Iris pigment epithelial cell (primary cell): ENCODE results near the gene NOP16.
"Not testable (repeated sequence)": the region's sequence is repeated elsewhere in the genome, so short reads cannot be mapped to it uniquely, and the experiment has no call there.

Experiments
- DNase-seq: peaks from one replicate; pipeline ENCODE4 v3.0.0-alpha.2; 2011; ENCODE audit warnings: low read depth

NOP16 gene

DNA sequence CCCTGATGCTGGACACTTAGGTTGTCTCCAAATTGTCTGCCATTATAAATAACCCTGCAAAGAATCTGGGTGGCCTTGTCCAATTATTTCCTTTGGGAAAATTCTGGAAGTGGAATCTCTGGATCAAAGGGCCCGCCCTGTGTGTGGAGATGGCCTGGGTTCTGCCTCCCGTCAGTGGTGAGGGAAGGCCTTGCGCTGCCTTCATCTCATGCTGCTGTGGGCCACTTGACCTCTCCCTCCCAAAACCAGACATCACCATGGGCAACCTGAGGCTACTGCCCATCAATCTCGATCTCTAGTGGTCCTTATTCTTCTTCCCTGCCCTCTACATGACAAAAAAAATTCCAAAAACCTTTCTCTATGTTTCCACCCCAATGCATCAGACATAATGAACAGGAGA is 21.4 kb upstream of the NOP16 start:
- no peak for DNase-seq

DNA sequence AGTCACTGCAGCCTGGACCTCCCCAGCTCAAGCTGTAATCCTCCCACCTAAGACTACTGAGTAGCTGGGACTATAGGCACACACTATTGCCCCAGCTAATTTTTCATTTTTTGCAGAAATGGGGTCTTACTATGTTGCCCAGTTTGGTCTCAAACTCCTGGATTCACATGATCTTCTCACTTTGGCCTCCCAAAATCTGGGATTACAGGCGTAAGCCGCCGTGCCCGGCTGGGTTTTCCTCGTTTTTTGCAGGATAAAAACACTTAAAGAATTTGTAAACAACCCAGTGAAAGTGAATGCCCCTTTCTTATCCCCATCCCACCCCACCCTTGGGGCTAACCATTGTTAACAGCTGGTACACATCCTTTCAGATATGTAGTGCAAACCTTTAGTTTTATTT is 20.2 kb upstream of the NOP16 start:
- DNase-seq, result no peak

DNA sequence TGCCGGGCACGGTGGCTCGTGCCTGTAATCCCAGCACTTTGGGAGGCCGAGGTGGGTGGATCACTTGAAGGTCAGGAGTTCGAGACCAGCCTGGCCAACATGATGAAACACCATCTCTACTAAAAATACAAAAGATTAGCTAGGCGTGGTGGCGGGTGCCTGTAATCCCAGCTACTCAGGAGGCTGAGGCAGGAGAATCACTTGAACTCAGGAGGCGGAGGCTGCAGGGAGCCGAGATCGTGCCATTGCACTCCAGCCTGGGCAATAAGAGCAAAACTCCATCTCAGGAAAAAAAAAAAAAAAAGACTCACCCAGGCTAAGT is 19.8 kb upstream of the NOP16 start:
- DNase-seq, result not testable (repeated sequence)

DNA sequence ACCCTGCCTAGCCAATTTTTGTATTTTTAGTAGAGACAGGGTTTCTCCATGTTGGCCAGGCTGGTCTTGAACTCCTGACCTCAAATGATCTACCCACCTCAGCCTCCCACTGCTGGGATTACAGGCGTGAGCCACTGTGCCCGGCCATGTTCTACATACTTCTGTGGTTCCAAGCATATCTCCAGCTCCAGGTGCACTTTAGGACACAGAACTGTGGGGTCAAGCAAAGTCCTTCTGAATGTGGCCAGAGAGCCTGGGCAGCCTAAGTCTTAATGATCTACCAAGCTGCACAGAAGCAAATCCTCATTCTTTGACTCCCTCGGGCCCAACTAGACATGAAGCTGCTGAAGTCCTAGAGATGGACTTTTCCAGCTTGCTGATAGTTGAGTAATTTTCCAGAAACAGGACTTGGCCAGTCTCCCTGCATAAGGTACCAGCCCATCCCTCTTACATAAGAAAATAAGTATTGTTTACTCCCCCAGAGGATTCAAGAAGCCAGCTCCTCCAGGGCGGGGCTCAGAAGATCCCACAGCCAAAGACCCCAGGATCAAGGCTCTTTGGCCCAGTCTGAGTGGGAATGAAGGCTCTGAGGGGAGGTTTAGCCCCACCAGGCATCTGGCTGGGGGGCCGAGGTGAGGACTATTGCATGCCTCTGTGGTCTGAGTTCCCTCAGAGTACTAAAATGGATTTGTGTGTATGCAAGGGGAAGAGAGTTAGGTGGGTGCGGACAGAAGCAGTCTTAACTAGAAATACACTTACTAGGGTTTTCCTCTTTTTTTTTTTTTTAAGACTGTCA is 19.3 kb upstream of the NOP16 start:
- DNase-seq, result no peak

DNA sequence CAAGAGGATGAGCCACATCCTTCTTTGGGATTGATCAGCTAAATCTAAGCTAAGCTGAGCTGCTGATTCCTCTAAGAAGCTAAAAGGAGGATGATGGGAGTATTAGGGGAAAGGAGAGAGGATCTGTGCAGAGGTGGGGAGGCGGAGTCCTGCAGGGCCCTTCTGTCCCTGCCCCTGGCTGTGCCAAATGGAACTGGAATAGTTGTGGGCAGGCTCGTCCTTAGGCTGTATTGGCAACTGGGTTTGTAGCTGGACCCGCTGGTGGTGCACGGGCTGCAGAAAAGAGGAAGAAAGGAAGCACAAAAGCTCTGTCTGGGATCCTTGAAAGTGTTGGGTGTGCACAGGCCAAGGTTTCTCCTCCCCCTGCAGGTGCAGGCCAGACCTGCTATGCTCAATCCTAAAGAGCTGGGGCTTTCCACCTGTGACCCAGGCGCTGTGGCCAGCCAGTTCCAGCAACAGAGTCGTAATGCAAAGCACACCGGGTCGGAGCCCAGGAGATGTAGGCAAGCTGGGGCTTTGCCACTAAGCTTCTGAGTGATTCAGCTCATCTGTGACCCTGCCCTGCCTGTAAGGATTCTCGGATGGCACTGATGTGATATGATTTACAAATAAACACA is 18.1 kb upstream of the NOP16 start:
- DNase-seq, result no peak

DNA sequence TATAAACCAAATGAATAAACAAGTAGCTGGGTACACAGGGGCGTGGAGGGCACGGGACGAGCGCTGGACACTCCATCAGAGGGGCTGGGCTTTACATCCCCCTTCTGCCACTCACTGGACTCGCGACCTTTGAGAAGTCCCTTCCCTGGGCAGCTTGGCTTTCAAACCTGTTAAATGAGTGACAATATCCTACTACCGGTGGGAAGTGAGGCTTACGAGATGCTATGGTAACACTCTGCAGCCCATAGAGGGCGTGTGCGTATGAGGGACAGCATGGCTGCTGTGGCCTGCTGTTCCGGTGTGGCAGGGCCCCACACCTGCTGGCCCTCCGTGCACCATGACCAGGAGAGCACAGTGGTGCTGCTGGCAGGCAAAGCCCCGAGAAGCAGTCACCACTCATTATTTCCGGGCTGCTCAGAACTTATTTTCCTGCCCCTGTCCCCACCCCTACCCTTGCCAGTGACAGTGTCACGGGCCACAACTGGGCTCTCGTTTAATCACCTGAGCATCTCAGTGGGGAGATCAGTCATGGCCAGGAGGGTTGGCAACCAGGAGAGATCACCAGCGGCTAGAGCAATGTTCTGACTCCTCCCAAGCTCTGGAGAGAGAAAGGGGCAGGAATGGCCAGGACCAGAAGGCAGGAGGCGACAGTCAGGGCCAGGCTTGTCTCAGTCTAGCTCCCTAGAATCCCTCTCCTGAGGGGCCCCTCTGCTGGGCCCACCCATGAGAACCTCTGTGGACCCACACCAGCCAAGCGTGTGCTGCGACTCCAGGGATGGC is 17.4 kb upstream of the NOP16 start:
- DNase-seq, result no peak

DNA sequence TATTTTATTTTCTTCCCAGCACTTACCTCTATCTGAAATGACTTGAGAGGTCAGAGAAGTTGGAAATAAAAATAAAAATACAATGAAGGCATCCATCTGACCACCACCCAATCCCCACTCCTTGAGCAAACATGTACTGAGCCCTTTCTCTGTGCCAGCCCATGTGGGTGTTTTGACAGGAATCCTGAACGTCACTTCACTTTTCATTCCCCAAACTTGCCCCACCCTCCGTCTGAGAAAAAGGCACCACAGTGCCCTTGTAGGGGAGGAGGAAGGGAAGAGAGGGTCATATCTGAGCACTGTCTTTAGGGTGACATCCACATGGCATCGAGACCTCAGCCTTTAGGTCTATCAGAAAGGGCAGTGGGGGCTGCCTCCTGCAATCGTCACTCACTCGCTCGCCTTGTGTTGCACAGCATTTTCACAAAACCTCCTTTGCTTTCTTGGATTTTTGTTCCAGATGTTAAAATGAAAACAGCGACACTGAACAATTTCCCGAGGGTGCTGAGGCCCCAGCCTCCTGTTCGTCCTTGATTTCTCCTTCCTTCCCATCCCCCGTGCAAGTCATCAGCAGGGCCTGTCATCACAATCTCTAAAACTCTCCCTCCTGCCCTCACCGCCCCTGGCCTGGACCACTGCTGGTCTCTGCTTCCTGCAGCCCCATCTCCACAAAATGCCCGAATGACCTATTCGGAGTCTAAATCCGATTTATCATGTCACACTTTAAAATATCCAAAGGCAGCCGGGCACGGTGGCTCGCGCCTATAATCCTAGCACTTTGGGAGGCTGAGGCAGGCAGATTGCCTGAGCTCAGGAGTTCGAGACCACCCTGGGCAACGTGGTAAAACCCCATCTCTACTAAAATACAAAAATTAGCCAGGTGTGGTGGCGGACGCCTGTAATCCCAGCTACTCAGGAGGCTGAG is 13.1 kb upstream of the NOP16 start:
- no peak for DNase-seq

DNA sequence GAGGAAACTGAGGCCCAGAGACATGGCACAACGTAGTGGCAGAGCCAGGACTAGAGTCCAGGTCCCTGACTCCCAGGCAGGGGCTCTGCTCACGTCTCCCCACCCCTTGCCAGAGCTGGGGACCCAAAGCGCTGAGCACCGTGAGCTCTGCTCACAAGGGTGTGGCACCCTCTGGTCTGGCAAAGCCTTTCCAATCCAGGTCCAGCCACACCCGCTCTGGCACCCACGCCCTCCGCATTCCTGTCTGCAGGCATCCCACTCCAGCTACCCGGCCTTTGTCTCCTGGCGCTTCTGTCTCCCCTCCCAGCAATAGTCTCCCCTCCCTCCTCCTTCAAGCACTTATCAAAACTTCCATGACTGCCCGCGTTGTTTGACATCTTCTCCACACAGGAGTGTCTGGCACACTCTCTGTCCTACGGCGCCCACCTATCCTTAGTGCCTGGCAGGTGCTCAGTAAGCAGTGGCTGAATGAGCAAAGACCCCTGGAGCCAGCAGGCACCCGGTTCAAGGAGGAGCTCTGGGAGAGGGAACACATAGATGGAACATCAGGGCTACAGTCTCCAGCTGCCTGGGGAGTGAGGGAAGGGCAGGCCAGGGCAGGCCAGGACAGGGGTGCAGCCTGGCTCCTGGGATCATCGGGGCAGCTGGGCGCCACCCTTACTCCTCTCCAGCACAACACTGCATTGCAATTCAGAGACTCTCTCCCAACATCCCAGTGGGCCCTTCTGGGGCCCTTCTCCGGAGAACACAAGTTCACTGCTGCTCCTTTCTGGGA is 12.2 kb upstream of the NOP16 start:
- no peak for DNase-seq

DNA sequence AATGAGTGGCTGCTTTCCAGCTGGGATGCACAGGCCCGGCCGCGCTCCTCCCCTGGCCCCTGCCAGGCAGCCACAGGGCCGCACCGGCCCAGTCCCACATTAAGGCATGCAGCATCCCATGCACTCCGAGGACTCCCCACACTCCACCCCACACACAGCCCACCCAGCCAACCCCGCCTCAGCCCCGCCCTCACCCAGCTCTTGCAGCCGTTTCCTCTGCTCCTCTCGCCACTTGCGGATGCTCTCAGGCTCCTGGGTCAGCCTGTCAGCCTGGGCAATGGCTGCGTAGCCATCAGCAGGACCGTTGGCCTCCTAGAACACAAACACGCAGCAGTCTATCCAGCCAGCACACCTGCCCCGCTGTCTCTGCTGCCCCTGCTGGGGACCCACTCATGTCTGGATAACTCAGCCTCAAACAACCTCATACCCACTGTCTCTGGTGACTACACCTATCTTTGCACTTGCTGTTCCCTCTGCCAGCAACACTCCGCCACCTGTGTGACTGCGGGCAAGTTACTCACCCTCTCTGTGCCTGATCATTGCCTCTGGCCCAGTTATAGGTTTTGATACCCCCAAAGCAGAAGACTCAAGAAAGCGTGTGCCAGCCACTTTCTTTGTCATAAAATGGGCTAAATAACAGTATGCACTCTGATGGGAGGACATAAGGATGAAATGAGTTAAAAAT is 9.5 kb upstream of the NOP16 start:
- no peak for DNase-seq

DNA sequence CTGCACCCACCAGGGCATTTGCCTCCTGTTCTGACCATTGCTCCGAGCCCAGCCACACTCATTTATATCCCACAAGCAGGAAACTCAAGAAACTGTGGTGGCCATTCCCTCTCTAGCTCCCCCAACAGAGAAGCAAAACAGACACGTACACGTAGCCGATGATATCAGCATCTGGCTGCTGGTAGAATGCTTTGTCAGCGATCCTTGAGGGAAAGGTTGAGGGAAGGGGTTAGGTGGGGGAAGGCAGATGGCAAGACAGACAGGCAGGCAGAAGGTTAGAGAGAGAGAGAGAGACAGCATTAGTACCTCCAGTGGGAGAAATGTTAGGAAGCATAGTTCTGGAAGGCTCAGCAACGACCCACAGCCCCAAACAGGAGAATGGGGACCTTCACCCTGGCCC is 7.9 kb upstream of the NOP16 start:
- peak; percentile 35 for DNase-seq

DNA sequence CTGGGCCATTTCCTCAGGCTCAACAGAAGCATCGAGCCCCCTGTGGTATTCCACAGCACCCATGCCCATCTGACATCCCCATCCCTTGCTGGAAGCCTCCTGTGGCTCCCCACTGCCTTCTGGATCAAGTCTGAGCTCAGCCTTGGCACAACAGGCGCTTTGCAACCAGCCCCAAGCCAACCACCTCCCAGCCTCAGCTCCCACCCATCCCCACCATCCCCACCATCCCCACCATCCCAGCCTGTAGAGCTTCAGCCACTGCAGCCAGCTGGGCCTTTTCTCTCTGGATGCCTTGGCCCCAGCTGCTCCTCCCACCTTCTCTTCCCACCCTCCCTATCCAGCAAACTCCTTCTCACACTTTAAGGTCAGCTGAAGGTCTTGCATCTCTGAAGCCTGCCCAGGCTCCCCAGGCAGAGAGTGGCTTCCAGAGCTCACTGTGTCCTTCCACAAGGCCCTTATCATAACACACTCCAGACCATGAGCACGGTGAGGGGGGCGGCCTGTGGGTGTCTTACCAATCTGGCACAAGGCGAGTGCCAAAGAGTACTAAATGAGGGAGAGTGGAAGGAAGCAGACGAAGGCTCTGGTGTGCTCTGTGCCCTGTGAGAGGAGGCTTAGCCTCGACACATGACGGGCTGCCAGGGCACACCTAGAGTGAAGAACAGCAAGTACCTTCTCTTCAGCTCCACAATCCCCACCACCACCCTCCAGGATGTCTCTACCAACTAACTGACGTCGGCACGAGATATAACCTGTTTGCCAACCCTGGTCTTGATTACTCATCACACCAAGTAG is 6.7 kb upstream of the NOP16 start:
- DNase-seq, result no peak

DNA sequence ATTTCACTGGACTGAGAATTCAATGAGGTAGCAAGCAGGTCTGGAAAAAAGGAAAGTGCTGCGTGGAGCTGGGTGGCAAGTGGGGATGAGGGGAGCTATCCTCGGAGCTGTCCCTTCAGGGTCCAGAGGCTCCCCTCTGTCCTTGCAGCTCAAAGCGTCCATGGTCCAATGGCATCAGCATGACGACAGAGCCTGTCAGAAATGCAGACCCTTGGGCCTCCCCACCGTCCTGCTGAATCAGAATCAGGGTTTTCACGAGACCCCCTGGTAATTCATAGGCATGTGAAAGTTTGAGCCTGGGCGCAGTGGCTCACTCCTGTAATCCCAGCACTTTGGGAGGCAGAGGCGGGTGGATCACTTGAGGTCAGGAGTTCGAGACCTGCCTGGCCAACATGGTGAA is 5.7 kb upstream of the NOP16 start:
- no peak for DNase-seq

DNA sequence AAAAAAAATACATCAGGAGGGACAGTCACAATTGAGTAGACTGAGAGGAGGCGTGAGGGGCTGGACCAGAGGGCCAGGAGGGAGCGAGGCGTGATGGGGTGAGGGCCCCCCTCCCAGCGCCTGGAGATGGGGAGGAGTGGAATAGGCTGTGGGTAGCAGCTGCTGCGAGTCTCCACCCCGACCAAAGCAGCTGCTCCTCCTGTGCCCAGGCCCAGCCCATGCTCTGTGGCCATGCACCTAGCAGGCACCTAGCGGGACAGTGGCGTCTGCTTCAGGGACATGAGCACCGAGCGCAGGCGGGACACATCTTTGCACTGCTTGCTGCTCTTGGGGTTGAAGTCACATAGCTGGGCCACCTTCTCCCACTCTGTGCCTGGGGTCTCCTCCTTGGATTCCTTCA is 4.1 kb upstream of the NOP16 start:
- no peak for DNase-seq

DNA sequence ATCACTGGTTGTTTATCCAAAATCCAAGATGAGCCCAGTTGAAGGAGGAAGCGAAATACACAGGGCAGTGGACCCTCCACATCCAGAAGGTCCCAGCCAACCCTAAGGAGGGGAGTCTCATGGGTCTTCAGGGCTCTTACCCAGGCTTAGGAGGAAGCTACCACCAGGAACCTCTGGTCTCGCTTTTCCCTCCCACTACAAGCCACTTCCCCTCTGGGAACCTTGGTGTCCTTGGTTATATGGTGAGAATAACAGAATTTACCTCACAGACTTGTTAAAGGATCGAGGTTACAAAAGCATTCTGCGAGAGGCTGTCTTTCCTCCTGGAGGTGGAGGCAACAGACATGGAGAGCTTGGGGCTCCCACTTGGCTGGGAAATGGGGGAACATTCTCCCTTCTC is 3.6 kb upstream of the NOP16 start:
- DNase-seq, result no peak

DNA sequence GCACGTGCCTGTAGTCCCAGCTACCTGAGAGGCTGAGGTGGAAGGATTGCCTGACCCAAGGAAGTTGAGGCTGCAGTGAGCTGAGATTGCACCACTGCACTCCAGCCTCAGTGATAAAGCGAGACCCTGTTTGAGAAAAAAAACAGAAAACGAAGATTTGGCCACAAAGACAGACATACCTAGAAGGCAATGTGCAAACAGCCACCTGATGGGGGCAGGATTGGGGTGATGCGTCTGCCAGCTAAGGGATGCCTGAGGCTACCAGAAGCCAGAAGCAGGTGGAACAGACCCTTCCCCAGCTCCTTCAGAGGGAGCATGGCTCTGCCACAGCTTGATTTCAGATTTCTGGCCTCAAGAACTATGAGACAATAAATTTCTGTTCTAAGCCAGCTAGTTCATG is 3.1 kb upstream of the NOP16 start:
- DNase-seq, result no peak

DNA sequence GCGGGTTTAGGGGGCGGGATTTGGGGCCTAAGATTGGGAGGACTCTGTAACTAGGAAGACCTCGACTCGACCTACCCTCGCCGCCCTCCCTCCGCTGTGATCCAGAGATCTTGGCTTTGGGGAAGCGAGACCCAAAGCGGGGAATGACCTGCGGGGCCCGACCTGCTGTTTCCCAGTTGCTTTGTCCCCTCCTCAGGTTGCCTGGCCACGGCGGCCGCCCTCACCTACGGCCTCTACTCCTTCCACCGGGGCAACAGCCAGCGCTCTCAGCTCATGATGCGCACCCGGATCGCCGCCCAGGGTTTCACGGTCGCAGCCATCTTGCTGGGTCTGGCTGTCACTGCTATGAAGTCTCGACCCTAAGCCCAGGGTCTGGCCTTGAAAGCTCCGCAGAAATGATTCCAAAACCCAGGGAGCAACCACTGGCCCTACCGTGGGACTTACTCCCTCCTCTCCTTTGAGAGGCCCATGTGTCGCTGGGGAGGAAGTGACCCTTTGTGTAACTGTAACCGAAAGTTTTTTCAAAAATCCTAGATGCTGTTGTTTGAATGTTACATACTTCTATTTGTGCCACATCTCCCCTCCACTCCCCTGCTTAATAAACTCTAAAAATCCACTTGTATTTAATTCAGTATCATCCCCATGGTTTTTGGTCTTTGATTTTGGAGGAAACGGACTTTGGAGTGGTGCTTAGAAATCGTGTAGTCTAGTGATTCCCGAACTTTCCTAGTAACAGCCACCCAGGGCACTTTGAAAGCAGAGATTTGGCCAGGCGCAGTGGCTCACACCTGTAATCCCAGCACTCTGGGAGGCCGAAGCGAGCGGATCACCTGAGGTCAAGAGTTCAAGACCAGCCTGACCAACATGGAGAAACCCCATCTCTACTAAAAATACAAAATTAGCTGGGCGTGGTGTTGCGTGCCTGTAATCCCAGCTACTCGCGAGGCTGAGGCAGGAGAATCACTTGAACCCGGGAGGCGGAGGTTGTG is 1.0 kb upstream of the NOP16 start:
- no peak for DNase-seq

DNA sequence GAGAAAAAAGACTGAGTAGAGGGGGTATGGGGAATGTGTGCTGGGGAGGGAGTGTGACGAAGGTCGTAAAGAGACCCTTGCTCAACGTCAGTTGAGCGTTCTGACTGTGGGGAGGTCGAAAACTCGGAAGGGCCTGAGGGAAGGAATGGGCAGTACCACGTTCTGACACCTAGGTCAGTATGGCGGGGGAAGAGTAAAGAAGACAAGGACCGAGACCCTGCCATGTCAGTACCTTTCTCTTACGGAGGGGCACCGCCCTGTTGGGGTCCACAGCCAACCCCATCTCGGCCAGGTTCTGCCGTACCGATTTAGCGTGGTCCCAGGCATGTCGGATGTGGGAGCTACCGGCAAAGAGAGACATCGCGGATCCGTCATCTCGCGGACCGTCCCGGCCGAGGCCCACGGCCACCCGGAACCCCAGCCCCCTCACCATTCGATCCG is 375 bp downstream of the NOP16 start:
- DNase-seq, result peak; percentile 31

DNA sequence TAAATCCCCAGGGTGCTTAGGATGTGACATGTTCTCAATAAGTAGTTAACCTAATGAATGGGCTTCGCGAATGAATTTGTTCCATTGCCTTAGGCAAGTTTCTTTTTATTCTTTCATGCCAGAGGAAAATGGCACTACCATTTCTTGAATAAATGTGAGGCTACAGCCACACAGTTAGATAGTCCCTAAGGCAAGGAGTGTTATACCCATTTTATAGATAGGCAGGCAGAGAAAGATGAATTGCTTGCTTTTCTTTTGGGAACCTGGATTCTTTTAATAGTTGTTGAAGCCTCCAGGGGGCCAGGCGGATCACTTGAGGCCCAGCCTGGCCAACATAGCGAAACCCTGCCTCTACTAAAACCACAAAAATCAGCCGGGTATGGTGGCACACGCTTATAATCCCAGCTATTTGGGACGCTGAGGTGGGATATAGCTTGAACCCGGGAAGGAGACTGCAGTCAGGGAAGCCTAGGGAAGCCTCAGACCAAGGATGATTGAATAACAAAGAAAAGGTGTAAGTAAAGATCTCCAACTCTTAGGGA is 943 bp downstream of the NOP16 start:
- no peak for DNase-seq
